ENCODE measurements around the gene OXCT1.

GRCh38 chr5:41869151-41869723, 988 bp downstream of the OXCT1 start:
- TF ChIP-seq POLR2A (IDR thresholded peaks at IDR 0.05; ENCODE audit: low read depth, low read length): no peak
- no peak for TF ChIP-seq MAX (IDR thresholded peaks at IDR 0.05; ENCODE audit: insufficient read depth, insufficient read length)
